HCT116 (cell line): ENCODE data around the gene PDE6G. TPM values are rescaled to one million over a fixed set of nuclear protein-coding genes. Genes with fewer than 3 reads are reported as not detected.

Source experiments
- ATAC-seq: fragments of 200-7000 bp; cut with Tn5 transposase; 2 replicates; pipeline ENCODE4 v1.9.1; 2020; ENCODE audit warnings: mild to moderate bottlenecking, moderate library complexity
- BruUV-seq: library from RNA; stranded (reverse); fragments of 400-500 nt; replicated peaks from 2 replicates; lab custom pipeline; 2021; lab: Mats Ljungman, UMichigan
- CTCF ChIA-PET: fragments of 300-600 bp; sonication (Branson Sonifier 250); formaldehyde crosslinking; loops from one replicate; lab custom pipeline; 2021; ENCODE audit warnings: antibody characterized with exemption; lab: Charles Lee
- POLR2A ChIA-PET: fragments of 300-600, 350-600 bp; sonication (Branson Sonifier 250); formaldehyde crosslinking; loops from one replicate; lab custom pipeline; 2021; ENCODE audit warnings: antibody characterized with exemption; lab: Charles Lee
- RAD21 ChIA-PET, 2 experiments: fragments of 300-600 bp; sonication (Branson Sonifier 250); formaldehyde crosslinking; loops; one replicate each; lab custom pipeline; 2023; ENCODE audit warnings: low total read pairs in 2 of 2; ENCODE audit not compliant: uncharacterized antibody in 2 of 2, unreplicated experiment in 2 of 2, low non-redundant PET in 1 of 2; lab: Charles Lee
- DNase-seq: peaks from one replicate; pipeline ENCODE4 v3.0.0-alpha.2; 2010; ENCODE audit warnings: low read depth, low spot score
- H2AFZ ChIP-seq: fragments of 200-600 bp; shearing (Covaris generic), sonication (generic); 2 replicates; pipeline ENCODE4 v1.6.1; 2017; ENCODE audit warnings: low read depth, mixed run types, mixed read lengths, antibody characterized with exemption, low read length; ENCODE audit not compliant: poor library complexity, severe bottlenecking
- H3K27ac ChIP-seq: 2 replicates; pipeline ENCODE4 v1.5.1; 2012; ENCODE audit warnings: low read depth, low read length
- H3K27me3 ChIP-seq: fragments of 200-600 bp; sonication (generic); 2 replicates; pipeline ENCODE4 v1.6.1; 2016; ENCODE audit warnings: mixed run types, low read length, mixed read lengths; ENCODE audit not compliant: insufficient read depth
- H3K36me3 ChIP-seq, 2 experiments: fragments of 200-500 bp in 1 of 2; fragments of 200-600 bp in 1 of 2; sonication (Bioruptor generic) in 1 of 2; sonication (generic) in 1 of 2; 2 replicates each; pipeline versions ENCODE4 v1.5.1 to v1.6.1; 2014 to 2016; ENCODE audit warnings: low read length in 2 of 2, inconsistent platforms in 1 of 2, mixed read lengths in 1 of 2, mixed run types in 1 of 2; ENCODE audit not compliant: insufficient read depth in 2 of 2, control insufficient read depth in 1 of 2
- H3K4me1 ChIP-seq, 2 experiments: fragments of 200-600 bp in 1 of 2; sonication (generic) in 1 of 2; 2 replicates each; pipeline versions ENCODE4 v1.5.1 to v1.6.1; 2012 to 2017; ENCODE audit warnings: low read length in 2 of 2, inconsistent platforms in 1 of 2, mild to moderate bottlenecking in 1 of 2, mixed read lengths in 1 of 2, mixed run types in 1 of 2, moderate library complexity in 1 of 2; ENCODE audit not compliant: insufficient read depth in 2 of 2, control insufficient read depth in 1 of 2
- H3K4me2 ChIP-seq: fragments of 200-600 bp; sonication (generic); 2 replicates; pipeline ENCODE4 v1.6.1; 2017; ENCODE audit warnings: mixed run types, low read length, mixed read lengths
- H3K4me3 ChIP-seq, 2 experiments: fragments of 200-600 bp in 1 of 2; sonication (generic) in 1 of 2; replicated peaks in 1 of 2; 2 replicates each; pipeline ENCODE4 v1.5.1; 2011 to 2016; ENCODE audit warnings: low read length in 2 of 2, control low read depth in 1 of 2, low read depth in 1 of 2, mild to moderate bottlenecking in 1 of 2, mixed read lengths in 1 of 2, mixed run types in 1 of 2
- H3K79me2 ChIP-seq: fragments of 200-600 bp; sonication (generic); 2 replicates; pipeline ENCODE4 v1.6.1; 2017; ENCODE audit warnings: mild to moderate bottlenecking, mixed run types, low read length, moderate library complexity, mixed read lengths; ENCODE audit not compliant: insufficient read depth
- H3K9ac ChIP-seq: fragments of 200-600 bp; sonication (generic); 2 replicates; pipeline ENCODE4 v1.6.1; 2016; ENCODE audit warnings: low read length, mixed read lengths
- H3K9me2 ChIP-seq: fragments of 200-600 bp; sonication (generic), shearing (Covaris generic); 2 replicates; pipeline ENCODE4 v1.6.1; 2017; ENCODE audit warnings: mixed run types, mild to moderate bottlenecking, moderate library complexity; ENCODE audit not compliant: insufficient read depth
- H3K9me3 ChIP-seq, 2 experiments: fragments of 200-500 bp in 1 of 2; fragments of 200-600 bp in 1 of 2; sonication (Bioruptor generic) in 1 of 2; sonication (generic) in 1 of 2; 2 replicates each; pipeline ENCODE4 v1.6.1; 2014 to 2017; ENCODE audit warnings: low read length in 2 of 2, mixed read lengths in 2 of 2, inconsistent platforms in 1 of 2, low read depth in 1 of 2, mild to moderate bottlenecking in 1 of 2, mixed run types in 1 of 2, moderate library complexity in 1 of 2; ENCODE audit not compliant: control insufficient read depth in 1 of 2, insufficient read depth in 1 of 2
- H4K20me1 ChIP-seq: fragments of 200-600 bp; sonication (generic), shearing (Covaris generic); 2 replicates; pipeline ENCODE4 v1.6.1; 2017; ENCODE audit warnings: mixed run types, mild to moderate bottlenecking, moderate library complexity; ENCODE audit not compliant: insufficient read depth
- CEBPB ChIP-seq: IDR thresholded peaks from 2 replicates; pipeline ENCODE4 v1.6.1; 2012; ENCODE audit warnings: low read depth
- ELF1 ChIP-seq: IDR thresholded peaks from 2 replicates; pipeline ENCODE4 v1.6.1; 2012; ENCODE audit warnings: low read depth, borderline replicate concordance
- SP1 ChIP-seq: IDR thresholded peaks from 2 replicates; pipeline ENCODE4 v1.6.1; 2012; ENCODE audit warnings: low read depth
- intact Hi-C: fragments of 100-400 bp; cut with micrococcal nuclease; formaldehyde crosslinking; loops from 2 replicates; pipeline ENCODE4 v1.10.0; 2022
- total RNA-seq: library from RNA; stranded (reverse); gene quantifications from one replicate; pipeline ENCODE4 v1.2.1, GENCODE V29; 2021; ENCODE audit not compliant: unreplicated experiment

Gene PDE6G
- total RNA-seq, 1 experiment from 2014 or later = not detected

DNA sequence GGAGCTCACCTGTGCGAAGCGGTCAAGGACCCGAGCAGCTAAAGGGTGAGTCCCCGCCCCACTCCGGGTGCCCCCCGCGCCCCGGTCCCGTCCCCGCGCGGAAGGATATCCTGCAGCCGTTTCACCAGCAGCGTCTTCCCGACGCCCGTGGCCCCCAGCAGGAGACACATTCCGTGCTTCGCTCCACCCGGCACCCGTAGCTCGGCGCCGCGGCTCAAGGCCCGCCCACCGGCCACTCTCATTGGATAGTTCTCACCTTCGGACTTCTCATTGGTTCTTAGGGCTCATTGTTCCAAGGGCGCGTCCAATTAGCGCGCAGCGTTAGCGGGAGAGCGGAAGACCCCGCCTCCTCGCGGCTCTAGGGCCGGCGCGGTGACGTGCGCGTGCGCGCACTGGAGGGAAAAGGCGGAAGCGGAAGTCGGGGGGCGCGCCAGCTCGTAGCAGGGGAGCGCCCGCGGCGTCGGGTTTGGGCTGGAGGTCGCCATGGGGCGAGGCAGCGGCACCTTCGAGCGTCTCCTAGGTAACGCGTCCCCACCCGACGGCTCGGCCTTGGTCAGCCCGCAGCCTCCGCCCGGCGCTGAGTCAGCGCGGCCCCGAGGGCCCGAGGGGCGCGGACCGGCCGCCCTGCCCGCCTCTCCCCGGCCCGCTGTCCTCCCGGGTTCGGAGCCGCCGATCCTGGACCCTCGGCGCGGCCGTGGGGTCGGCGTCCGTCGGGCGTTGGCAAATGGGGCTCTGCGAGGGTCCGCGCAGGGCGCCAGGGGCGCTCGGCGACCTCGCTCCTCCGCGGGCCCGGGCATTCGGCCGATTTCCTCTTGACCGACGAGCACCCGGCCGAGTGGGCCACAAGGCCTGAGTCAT, 27.5 kb upstream of the PDE6G start, which contains the start of the genes ARL16 and HGS (continued):
- peak; percentile 99 for TF ChIP-seq SP1
- TF ChIP-seq CEBPB = no peak

DNA sequence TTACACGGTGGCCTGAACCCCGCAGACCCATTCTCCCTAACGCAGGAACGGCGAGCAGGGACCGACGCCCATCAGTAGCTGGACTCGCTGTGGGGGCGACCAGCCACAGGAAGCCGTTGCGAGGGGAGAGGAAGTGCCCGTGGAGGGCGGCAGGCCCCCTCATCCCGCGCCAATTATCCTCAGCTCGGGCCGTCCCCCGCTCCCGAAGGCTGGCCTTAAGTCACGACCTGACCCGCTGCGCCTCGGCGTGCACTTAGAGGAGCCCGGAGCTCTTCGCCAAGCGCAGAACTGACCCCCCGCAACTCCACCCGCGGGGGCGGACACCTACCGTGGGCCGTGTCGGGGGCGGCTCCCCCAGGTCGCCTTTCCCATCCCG, 26.9 kb upstream of the PDE6G start:
- Histone ChIP-seq H3K9me3 (no peaks in the 10 kb centered on the region), H3K9ac (peak overlapping the region; percentile 85), H3K36me3 (peaks cover 13 to 34% of the 10 kb centered on the region in 2 experiments), H3K27me3 (no peaks in the 10 kb centered on the region), H3K4me3 (peak overlapping the region; percentile 86 to 99), H3K79me2 (peaks cover 67% of the 10 kb centered on the region), H3K27ac (peak overlapping the region; percentile 92), H2AFZ (no peak overlapping the region), H3K4me1 (peaks cover 18 to 23% of the 10 kb centered on the region in 2 experiments), H3K9me2 (no peaks in the 10 kb centered on the region), H4K20me1 (peaks cover 6% of the 10 kb centered on the region; the same call in 1 of the 2 replicates), H3K4me2 (peak overlapping the region; percentile 96)
- CTCF ChIA-PET = interaction anchor here (1.2 kb wide), 1 partner anchor 8 kb away, joined by 8 read pairs; no protein-coding TSS in a partner anchor
- intact Hi-C loops = loop anchor here (1.0 to 2.0 kb wide), 2 partner anchors 16 to 20 kb away; partner anchors contain the start of gene MRPL12
- DNase-seq (no peak), ATAC-seq (peak; percentile 40; the same call in 1 of the 2 replicates)
- RAD21 ChIA-PET = interaction anchor here (0.7 to 1.2 kb wide), 5 partner anchors 8 to 157 kb away, joined by 4 to 5 read pairs (median 4); partner anchors contain the start of genes CCDC137 (in 1 of the 2), MRPL12 (in 1 of the 2) and OXLD1 (in 1 of the 2)
- no TSS peak for BruUV-seq
- no peak for TF ChIP-seq ELF1
- POLR2A ChIA-PET = interaction anchor here (0.6 to 4.4 kb wide), 12 partner anchors 8 to 171 kb away, joined by 3 to 33 read pairs (median 5); partner anchors contain the start of genes ACTG1, CCDC137, MRPL12 and OXLD1
